Subcutaneous adipose tissue (tissue), 4 donors: ENCODE measurements around the gene NDOR1. TPM values are rescaled to one million over a fixed set of nuclear protein-coding genes. Genes with fewer than 3 reads are reported as not detected.

Experiments
- CTCF ChIP-seq: fragments of 450-650 bp; IDR thresholded peaks from one replicate; pipeline ENCODE4 v1.5.1; 2016; ENCODE audit warnings: low read depth, mild to moderate bottlenecking, control low read depth, antibody characterized with exemption, moderate library complexity
- small RNA-seq: library from RNA; depleted of rRNA; stranded (forward); fragments of <200 nt; gene quantifications from one replicate; pipeline ENCODE3, GENCODE V24; 2016
- total RNA-seq, 4 donors: library from RNA; depleted of rRNA; stranded (reverse); fragments of >200 nt; gene quantifications; one replicate each; pipeline ENCODE4 v1.1.0, GENCODE V29; 2016

The NDOR1 gene
- total RNA-seq, 4 donors from 2014 or later, result 2.6 to 6.2 (median 3.7) TPM

- no peak for TF ChIP-seq CTCF
Observed at GRCh38 chr9:137262909-137263285, 57.4 kb downstream of the NDOR1 start.

GRCh38 chr9:137263506-137263905, 58.0 kb downstream of the NDOR1 start:
- TF ChIP-seq CTCF, result no peak

GRCh38 chr9:137264067-137264466, 58.6 kb downstream of the NDOR1 start:
- TF ChIP-seq CTCF, result no peak

- no peak for TF ChIP-seq CTCF
Observed at GRCh38 chr9:137265496-137266161, 60.1 kb downstream of the NDOR1 start.

- no peak for TF ChIP-seq CTCF
Observed at GRCh38 chr9:137266162-137266527, 60.6 kb downstream of the NDOR1 start.

Small RNAs within 50 kb of the gene (small RNA-seq; reads per million reads assigned to genes)
- gene MIR3621, result not detected

Other genes starting within 250 kb of the NDOR1 start
- 10 to 100 TPM; 15.5 to 57.3 (median 26.8) TPM for gene PTGDS, start 228.2 kb upstream of the NDOR1 start, total RNA-seq
- gene LCNL1, start 222.7 kb upstream of the NDOR1 start, total RNA-seq, result not detected
- 10 to 100 TPM in 3 of 4 donors, 1 to 10 TPM in 1; 5.1 to 30.6 (median 26.9) TPM for gene PAXX, start 213.3 kb upstream of the NDOR1 start, total RNA-seq
- gene CLIC3, start 209.1 kb upstream of the NDOR1 start, total RNA-seq, result 1 to 10 TPM in 2 of 4 donors, not detected in 2; 1.8 to 2.2 TPM
- 10 to 100 TPM; 13.5 to 58.6 (median 19.3) TPM for gene ABCA2, start 177.5 kb upstream of the NDOR1 start, total RNA-seq
- under 1 TPM in 2 of 4 donors, not detected in 2; 0.22 to 0.34 TPM for gene FUT7, start 173.6 kb upstream of the NDOR1 start, total RNA-seq
- 10 to 100 TPM; 17.5 to 61.6 (median 29.8) TPM for gene NPDC1, start 159.5 kb upstream of the NDOR1 start, total RNA-seq
- not detected for gene ENTPD2, start 151.6 kb upstream of the NDOR1 start, total RNA-seq
- under 1 TPM in 3 of 4 donors, not detected in 1; 0.19 to 0.66 (median 0.51) TPM for gene SAPCD2, start 135.1 kb upstream of the NDOR1 start, total RNA-seq
- 10 to 100 TPM in 3 of 4 donors, 1 to 10 TPM in 1; 6.7 to 14.8 (median 11.2) TPM for gene UAP1L1, start 128.2 kb upstream of the NDOR1 start, total RNA-seq
- gene MAN1B1, start 118.7 kb upstream of the NDOR1 start, total RNA-seq, result 10 to 100 TPM; 19.1 to 61.9 (median 47.8) TPM
- gene DPP7, start 91.0 kb upstream of the NDOR1 start, total RNA-seq, result 100 to 1,000 TPM in 3 of 4 donors, 10 to 100 TPM in 1; 57.4 to 135 (median 117) TPM
- gene GRIN1, start 66.5 kb upstream of the NDOR1 start, total RNA-seq, result not detected
- gene LRRC26, start 35.6 kb upstream of the NDOR1 start, total RNA-seq, result not detected
- not detected for gene TMEM210, start 33.6 kb upstream of the NDOR1 start, total RNA-seq
- 10 to 100 TPM; 11.6 to 53.1 (median 22.6) TPM for gene ANAPC2, start 17.1 kb upstream of the NDOR1 start, total RNA-seq
- 10 to 100 TPM; 26.7 to 69.3 (median 55.8) TPM for gene SSNA1, start 17.0 kb upstream of the NDOR1 start, total RNA-seq
- gene TPRN, start 5.0 kb upstream of the NDOR1 start, total RNA-seq, result 10 to 100 TPM in 1 of 4 donors, 1 to 10 TPM in 3; 1.8 to 10.5 (median 4.9) TPM
- gene TMEM203, start 52 bp upstream of the NDOR1 start, total RNA-seq, result 10 to 100 TPM; 19.9 to 29.7 (median 22.7) TPM
- gene RNF208, start 16.5 kb downstream of the NDOR1 start, total RNA-seq, result 1 to 10 TPM in 2 of 4 donors, under 1 TPM in 1, not detected in 1; 0.88 to 2.4 (median 1.9) TPM
- under 1 TPM in 1 of 4 donors, not detected in 3; 0.34 TPM for gene CYSRT1, start 19.5 kb downstream of the NDOR1 start, total RNA-seq
- not detected for gene RNF224, start 21.8 kb downstream of the NDOR1 start, total RNA-seq
- gene SLC34A3, start 25.2 kb downstream of the NDOR1 start, total RNA-seq, result not detected
- gene TUBB4B, start 35.6 kb downstream of the NDOR1 start, total RNA-seq, result 100 to 1,000 TPM in 2 of 4 donors, 10 to 100 TPM in 2; 92.0 to 213 (median 150) TPM
- not detected for gene STPG3, start 45.6 kb downstream of the NDOR1 start, total RNA-seq
- gene NELFB, start 49.6 kb downstream of the NDOR1 start, total RNA-seq, result 10 to 100 TPM; 19.4 to 37.0 (median 30.8) TPM
- 1 to 10 TPM; 3.3 to 9.0 (median 6.6) TPM for gene TOR4A, start 72.0 kb downstream of the NDOR1 start, total RNA-seq
- gene NRARP, start 96.6 kb downstream of the NDOR1 start, total RNA-seq, result 10 to 100 TPM in 1 of 4 donors, 1 to 10 TPM in 2, under 1 TPM in 1; 0.51 to 11.5 (median 2.9) TPM
- 10 to 100 TPM in 2 of 4 donors, 1 to 10 TPM in 2; 7.5 to 44.6 (median 10.5) TPM for gene EXD3, start 217.5 kb downstream of the NDOR1 start, total RNA-seq
- gene NOXA1, start 217.7 kb downstream of the NDOR1 start, total RNA-seq, result 1 to 10 TPM; 1.4 to 5.3 (median 2.4) TPM
- gene ENTPD8, start 235.7 kb downstream of the NDOR1 start, total RNA-seq, result not detected